ENCODE measurements around the gene SLC17A1. TPM values are rescaled to one million over a fixed set of nuclear protein-coding genes. Genes with fewer than 3 reads are reported as not detected.
A peak's percentile ranks its signal among the peaks of the same experiment; 100 is the strongest.

SLC17A1 gene
- total RNA-seq, 1 donor from 2014 or later: not detected

DNA sequence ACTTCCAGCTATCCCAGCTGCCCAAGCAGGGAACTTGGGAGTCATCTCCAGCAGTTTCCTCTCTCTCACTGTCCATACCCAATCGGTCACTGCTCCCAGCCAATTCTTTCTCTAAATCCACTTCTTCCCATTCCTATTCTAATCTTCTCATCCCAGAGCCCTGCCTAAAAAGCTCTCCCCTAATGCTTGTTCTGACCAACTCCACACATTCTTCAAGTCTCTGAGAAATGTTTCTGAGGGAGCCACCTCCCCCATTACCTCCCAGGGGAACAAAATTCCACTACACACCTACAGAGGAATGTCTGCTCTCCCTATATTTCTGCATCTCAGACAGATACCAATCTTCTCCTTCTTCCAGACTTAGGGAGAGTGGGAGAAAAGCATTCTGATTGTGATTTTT lies 63.3 kb downstream of the SLC17A1 start:
- TF ChIP-seq, protein P1, sequence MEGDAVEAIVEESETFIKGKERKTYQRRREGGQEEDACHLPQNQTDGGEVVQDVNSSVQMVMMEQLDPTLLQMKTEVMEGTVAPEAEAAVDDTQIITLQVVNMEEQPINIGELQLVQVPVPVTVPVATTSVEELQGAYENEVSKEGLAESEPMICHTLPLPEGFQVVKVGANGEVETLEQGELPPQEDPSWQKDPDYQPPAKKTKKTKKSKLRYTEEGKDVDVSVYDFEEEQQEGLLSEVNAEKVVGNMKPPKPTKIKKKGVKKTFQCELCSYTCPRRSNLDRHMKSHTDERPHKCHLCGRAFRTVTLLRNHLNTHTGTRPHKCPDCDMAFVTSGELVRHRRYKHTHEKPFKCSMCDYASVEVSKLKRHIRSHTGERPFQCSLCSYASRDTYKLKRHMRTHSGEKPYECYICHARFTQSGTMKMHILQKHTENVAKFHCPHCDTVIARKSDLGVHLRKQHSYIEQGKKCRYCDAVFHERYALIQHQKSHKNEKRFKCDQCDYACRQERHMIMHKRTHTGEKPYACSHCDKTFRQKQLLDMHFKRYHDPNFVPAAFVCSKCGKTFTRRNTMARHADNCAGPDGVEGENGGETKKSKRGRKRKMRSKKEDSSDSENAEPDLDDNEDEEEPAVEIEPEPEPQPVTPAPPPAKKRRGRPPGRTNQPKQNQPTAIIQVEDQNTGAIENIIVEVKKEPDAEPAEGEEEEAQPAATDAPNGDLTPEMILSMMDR (conservative IDR thresholded peaks at IDR 0.05; ENCODE audit: low read depth, low read length): no peak
- DNase-seq (ENCODE audit: low read depth): no peak
- H3K4me3 ChIP-seq (ENCODE audit: low read depth, low read length): no peak overlapping the region

DNA sequence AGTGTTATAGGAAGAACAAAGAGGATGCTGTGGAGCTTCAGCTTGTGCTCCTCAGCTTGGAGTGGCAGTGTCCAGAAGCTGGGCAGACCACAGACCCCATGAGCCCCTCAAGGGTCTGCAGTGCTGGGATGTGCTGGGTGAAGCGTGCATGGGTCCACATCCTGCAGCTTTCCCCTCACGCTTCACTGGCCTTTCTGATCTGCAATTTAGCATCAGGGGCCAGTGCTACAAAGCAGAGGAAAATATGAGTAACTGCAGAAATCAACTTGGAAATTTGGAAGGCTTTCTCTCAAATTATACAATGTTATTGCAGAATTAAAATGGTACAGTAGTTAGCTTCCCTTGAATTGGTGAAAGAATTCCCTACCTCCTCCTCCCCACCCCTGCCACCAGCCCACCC lies 67.2 kb downstream of the SLC17A1 start:
- no peak for DNase-seq (ENCODE audit: low read depth)
- H3K4me3 ChIP-seq (ENCODE audit: low read depth, low read length): no peak overlapping the region
- TF ChIP-seq, protein P1 (conservative IDR thresholded peaks at IDR 0.05; ENCODE audit: low read depth, low read length): no peak

GRCh38 chr6:25757936-25758642 lies 73.8 kb downstream of the SLC17A1 start:
- DNase-seq (ENCODE audit: low read depth): no peak
- TF ChIP-seq, protein P1 (conservative IDR thresholded peaks at IDR 0.05; ENCODE audit: low read depth, low read length): no peak
- H3K4me3 ChIP-seq (ENCODE audit: low read depth, low read length): no peak overlapping the region

DNA sequence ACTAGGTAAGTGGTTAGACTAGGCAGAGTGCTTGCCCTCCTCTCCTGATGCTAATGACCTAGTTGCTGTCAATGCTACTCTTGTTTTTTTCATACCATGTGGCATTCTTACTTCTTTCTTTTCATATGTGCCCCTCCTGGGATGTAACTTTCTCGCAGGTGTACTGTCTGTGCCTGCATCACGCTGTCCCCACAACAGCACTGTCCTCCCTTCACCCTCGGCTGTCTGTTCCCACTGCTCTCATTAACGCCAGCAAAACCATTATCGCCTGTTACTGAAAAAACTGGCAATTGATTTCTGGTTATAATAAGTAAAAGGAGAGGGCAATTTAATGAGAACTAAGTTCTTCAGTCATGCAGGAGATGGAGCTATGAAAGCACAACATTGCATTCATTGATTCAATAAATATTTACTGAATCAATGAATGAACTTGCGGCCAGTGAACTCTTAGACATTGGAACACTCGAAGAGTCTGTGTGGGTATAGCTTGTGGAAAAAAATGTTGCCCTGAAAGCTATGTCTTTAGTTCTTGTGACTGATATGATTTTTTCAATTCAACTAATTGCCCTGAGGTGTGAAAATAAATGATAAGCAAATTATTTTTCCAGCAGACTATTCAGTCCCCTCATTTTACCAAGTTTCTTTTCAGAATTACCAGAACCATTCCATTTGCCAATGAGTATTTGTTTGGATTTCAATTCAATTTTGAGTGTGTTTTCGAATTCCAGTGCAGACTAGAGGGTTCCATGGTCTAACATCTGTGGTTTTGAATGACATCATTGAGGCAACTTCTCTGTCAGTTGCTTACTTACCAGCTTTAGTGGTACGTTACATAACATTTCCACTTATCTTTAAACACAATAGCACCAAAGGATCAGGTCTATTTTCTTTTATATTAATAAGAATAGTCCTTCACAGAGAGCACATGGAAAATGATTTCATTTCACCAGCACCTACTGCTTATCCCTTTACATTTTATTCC lies 75.2 kb downstream of the SLC17A1 start:
- TF ChIP-seq, protein P1 (conservative IDR thresholded peaks at IDR 0.05; ENCODE audit: low read depth, low read length): no peak
- DNase-seq (ENCODE audit: low read depth): no peak
- H3K4me3 ChIP-seq (ENCODE audit: low read depth, low read length): no peak overlapping the region

DNA sequence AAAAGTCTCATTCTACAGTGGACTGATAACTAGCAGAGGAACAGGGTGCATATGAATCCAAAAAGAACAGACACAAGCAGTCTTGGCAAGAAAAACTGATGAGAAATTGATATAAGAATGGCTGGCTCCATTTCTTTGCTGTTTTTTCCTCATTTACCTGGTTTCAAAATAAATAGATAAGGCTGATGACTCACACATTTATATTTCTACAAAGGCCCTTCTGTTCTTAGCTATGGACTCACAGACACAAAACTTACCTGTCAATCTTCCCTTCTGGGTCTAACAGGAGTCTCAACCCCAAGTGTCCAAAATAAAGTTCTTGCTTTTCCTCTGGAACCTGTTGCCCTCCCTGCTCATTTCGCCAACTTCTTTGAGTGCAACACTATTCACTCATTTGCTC lies 76.4 kb downstream of the SLC17A1 start:
- TF ChIP-seq, protein P1 (conservative IDR thresholded peaks at IDR 0.05; ENCODE audit: low read depth, low read length): no peak
- DNase-seq (ENCODE audit: low read depth): no peak
- peak overlapping the region; percentile 17 for H3K4me3 ChIP-seq (ENCODE audit: low read depth, low read length)

DNA sequence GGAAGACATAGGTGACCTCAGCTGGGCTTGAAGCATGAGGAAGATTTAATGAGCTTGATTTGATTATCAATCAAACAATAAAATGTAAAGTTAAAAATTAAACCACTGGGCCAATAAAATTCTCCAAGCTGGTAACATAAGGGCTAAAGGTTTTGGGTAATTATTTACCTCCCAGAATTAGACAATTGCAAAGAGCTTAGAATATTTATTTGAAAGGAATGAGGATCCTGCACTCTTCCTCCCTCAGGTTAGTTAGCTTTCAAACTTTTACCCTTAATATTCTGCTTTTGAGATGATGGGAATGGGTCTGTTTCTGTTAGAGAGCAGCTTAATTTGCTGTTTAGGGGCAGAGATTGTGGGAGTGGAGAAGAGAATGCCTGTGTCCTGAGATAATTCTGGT lies 77.3 kb downstream of the SLC17A1 start, which contains the start of gene SLC17A4:
Gene SLC17A4 (plus strand): TSS at position 208 of the 400 bp plus-strand sequence. CDS start 7,221 bp downstream, outside the sequence.
- DNase-seq (ENCODE audit: low read depth): no peak
- H3K4me3 ChIP-seq (ENCODE audit: low read depth, low read length): peak within 1 kb of the TSS; percentile 24
- TF ChIP-seq, protein P1 (conservative IDR thresholded peaks at IDR 0.05; ENCODE audit: low read depth, low read length): no peak
